22Rv1 (cell line): Measurements from ENCODE around the gene REG1A.

Experiments
- H3K27ac ChIP-seq: fragments of 450-650 bp; 2 replicates; pipeline ENCODE4 v1.5.1; 2017
- ZFX ChIP-seq: fragments of 450-650 bp; IDR thresholded peaks from 2 replicates; pipeline ENCODE4 v1.6.1; 2017; ENCODE audit warnings: antibody characterized with exemption, borderline replicate concordance
- TF ChIP-seq, protein P1 (sequence below): fragments of 450-650 bp; IDR thresholded peaks from 2 replicates; pipeline ENCODE4 v1.5.1; 2017; ENCODE audit warnings: mild to moderate bottlenecking

REG1A gene

DNA sequence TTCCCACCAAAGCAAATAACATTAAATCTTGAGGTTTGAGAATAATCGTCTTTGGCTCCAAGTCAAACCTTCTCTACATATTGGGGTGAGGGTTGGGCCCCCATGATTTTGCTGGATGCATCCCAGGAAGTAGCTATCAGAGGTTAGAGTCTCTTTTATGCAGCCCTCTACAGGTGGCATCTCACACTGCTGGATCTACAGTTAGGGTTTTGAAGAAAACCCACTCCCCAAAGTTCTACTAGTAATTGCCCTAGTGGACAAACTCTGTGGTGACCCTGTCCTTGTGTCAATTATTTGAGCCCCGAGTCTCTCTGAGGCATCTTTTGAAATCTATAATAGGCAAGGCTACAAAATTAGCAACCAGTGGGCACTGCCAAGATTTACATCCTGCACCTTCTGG lies 15.0 kb upstream of the REG1A start:
- TF ChIP-seq, protein P1, sequence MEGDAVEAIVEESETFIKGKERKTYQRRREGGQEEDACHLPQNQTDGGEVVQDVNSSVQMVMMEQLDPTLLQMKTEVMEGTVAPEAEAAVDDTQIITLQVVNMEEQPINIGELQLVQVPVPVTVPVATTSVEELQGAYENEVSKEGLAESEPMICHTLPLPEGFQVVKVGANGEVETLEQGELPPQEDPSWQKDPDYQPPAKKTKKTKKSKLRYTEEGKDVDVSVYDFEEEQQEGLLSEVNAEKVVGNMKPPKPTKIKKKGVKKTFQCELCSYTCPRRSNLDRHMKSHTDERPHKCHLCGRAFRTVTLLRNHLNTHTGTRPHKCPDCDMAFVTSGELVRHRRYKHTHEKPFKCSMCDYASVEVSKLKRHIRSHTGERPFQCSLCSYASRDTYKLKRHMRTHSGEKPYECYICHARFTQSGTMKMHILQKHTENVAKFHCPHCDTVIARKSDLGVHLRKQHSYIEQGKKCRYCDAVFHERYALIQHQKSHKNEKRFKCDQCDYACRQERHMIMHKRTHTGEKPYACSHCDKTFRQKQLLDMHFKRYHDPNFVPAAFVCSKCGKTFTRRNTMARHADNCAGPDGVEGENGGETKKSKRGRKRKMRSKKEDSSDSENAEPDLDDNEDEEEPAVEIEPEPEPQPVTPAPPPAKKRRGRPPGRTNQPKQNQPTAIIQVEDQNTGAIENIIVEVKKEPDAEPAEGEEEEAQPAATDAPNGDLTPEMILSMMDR, result no peak
- TF ChIP-seq ZFX, result no peak
- H3K27ac ChIP-seq, result no peak overlapping the region

DNA sequence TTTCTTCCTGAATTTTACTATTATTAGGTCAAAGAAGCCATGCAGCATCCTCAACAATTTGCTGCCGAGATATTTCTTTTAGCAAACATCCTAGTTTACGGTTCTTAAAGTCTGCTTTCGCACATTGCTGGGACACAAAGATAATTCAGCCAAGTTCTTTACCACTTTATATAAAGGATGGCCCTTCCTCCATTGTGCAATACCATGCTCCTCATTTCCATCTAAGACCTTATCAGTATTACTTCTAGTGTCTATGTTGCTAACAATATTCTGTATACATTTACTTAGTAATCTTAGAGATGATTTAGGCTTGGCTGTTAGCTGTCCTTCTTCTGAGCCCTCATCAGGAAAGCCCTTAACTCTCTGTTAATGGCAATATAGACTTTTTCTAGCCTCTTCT lies 8.0 kb upstream of the REG1A start:
- no peak for TF ChIP-seq ZFX
- TF ChIP-seq, protein P1, result no peak
- no peak overlapping the region for H3K27ac ChIP-seq

DNA sequence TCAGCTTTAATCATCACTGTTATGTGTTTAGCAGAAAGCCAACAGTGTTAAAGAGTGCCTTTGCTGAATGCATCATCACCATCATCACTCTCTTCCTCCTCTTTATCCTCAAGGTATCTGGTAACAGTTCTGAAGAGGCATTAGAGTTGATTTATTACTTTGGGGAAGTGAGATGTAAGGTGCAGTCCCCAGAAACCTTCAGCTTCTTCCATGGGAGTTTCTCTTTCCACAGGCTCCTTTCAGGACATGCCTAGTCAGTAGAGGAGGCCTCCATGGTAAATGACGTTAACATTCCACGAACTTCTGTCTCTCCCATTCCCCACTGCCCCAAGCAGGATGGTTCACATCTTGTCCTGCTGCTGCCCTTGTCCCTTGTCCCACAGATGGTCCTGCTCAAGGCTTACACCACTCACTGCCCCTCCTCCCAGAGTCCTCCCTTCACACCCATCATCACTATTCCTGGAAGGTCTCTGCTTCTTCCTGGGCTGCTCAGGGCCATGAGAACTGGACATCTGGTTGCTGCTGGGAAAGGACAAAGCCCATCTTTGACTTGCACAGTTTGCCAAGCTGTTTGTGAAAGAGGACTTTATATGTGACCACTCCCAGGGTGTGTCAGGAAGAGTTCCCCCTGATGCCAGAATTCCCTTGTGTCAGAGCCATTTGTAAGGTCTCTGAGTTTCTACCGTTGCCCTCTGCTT lies 5.3 kb upstream of the REG1A start:
- H3K27ac ChIP-seq, result no peak overlapping the region
- TF ChIP-seq, protein P1, result no peak
- TF ChIP-seq ZFX, result no peak

DNA sequence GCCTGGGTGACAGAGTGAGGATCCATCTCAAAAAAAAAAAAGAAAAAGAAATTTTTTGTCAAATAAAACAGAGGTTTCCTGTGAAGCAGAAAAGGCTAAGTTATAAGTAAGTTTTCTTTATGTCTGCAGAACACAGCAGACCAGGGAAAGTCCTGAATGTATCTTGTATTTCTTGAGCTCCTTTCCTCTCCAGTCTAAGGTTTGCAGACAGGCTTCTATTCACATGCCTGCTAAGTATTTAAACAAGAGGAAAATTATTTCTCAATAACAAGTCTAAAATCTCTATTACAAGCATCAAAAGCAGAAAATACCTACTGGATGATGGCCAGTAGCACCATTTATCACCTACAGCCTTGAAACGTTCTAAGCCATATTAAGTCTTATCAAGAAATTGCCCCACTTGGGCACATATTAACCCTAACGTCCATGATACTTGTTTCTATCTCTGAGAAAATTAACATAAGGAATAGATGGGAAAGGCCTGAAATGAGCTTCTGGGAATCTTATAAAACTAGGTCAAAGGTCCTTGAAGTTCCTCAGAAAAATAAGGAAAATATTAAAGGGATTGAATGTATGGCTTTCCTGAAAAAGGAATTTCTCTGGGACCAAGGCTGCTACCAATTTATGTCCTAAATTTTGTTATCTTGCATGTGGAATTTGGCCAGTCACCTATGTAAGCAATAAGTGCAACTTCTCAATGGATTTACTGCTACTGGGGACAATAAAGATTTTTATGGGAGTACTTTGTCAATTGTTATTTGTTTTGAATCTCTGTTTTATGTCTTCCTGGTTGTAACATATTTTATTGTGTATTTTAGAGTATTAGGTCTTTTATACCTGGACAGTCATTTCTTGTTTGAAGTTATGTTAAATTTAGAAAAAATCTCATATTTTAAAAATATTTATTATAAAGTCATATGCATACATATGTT lies 3.0 kb upstream of the REG1A start:
- H3K27ac ChIP-seq, result no peak overlapping the region
- TF ChIP-seq ZFX, result no peak
- TF ChIP-seq, protein P1, result no peak

DNA sequence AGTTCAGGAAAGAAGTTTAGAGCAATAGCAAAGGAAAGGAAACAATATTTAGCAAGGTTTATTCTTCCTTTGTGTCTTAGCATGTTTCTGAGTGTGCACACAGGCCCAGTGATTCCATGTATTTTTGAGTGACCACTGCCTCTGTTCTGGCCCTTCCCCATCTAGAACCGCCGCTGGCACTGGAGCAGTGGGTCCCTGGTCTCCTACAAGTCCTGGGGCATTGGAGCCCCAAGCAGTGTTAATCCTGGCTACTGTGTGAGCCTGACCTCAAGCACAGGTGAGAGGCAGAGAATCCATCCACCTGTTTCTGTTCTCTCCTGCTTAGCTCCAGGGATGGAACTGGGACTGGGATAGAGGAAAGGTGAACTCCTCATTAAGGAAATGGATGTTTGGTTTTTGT lies 2.4 kb downstream of the REG1A start:
- TF ChIP-seq, protein P1, result no peak
- no peak overlapping the region for H3K27ac ChIP-seq

DNA sequence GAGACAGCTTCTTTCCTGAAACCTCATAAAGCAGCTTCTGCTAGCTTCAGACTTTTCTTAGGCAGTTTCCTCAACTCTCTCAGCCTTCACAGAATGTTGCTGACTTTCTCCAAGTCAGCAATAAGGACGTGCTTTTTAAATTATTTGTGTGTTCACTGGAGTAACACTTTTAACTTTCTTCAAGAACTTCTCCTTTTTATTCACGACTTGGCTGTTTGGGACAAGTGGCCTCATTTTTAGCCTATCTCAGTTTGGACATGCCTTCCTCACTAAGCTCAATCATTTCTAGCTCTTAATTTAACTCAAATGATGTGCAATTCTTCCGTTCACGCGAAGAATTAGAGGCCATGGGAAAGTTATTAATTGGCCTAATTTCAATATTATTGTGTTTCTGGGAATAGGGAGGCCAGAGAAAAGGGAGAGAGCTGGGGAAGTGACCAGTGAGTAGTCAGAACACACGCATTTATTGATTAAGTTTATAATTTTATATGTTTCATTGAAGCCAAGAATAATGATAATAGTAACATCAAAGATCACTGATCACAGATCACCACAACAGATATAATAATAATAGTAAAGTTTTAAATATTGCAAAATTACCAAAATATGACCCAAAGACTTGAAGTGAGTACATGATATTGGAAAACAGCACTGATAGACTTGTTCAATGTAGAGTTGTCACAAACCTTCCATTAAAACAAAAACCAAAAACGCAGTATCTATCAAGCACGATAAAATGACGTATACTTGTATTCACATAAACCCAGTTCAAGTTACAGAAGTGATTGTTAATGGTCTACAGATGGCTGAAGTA lies 4.8 kb downstream of the REG1A start:
- H3K27ac ChIP-seq, result no peak overlapping the region
- no peak for TF ChIP-seq ZFX
- TF ChIP-seq, protein P1, result no peak
